ENCODE data around the gene CHST8.

DNA sequence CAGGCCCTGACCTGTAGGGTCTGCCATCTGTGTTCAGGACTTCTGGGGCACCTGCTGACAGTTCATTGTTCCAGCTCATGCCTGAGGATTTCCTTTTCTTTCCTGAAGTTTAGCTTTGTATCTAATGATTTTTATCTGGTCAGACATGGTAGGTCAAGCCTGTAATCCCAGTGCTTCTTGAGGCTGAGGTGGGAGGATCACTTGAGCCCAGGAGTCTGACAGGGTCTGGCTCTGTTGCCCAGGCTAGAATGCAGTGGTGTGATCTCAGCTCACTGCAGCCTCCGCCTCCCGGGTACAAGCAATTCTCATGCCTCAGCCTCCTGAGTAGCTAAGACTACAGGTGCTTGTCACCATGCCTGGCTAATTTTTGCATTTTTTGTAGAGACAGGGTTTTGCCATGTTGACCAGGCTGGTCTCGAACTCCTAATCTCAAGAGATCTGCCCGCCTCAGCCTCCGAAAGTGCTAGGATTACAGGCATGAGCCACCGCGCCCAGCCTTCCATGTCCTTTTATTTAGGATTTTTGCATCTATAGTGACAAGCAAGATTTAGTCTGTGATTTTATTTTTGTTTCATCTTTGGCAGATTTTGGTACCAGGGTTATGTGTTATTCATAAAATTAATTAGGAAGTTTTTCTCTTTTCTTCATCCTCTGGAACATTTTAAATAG lies 33.2 kb downstream of the CHST8 start:
- TF ChIP-seq CTCF (IDR thresholded peaks at IDR 0.05; ENCODE audit: borderline replicate concordance, extremely low read depth, low read length, poor library complexity, severe bottlenecking) = no peak
- no peak for TF ChIP-seq EZH2 (IDR thresholded peaks at IDR 0.05; ENCODE audit: borderline replicate concordance, low read depth, low read length, severe bottlenecking)
